ENCODE results near the gene VAT1L. TPM values are rescaled to one million over a fixed set of nuclear protein-coding genes. Genes with fewer than 3 reads are reported as not detected.

The VAT1L gene
- total and polyA plus RNA-seq, 2 donors (not counting 1 experiment from before 2014, with no cell fraction given): 17.9 to 86.9 TPM

DNA sequence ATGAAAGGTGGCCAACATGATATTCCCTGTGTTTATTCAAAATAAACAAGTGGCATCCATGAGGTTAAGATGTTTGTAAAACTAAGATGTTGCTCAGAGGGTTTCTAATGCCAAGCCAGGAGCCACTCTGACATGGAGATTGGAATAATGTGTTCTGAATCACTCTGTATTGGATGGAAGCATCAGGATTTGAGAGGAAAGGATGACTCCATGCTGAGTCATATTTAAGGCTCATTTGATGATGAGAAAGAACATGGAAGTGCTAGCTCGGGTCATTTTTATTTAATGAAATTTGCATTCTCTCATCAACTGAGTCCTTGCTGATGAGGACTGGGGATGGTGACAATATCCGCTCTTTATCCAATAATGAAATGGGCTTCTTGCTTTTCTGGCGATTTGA lies 6.2 kb downstream of the VAT1L start:
- H3K27me3 ChIP-seq (ENCODE audit: control insufficient read depth, insufficient read depth, low read length): peaks cover 2% of the 10 kb centered on the region
- H3K4me3 ChIP-seq (replicated peaks in 1 of 4; ENCODE audit: control extremely low read depth in 1 of 4, insufficient read depth in 1 of 4, low read depth in 3 of 4, low read length in 4 of 4): no peak overlapping the region
- no peaks in the 10 kb centered on the region for H3K4me1 ChIP-seq (ENCODE audit: control insufficient read depth, extremely low read depth, insufficient read depth, low read length)
- no peak overlapping the region for H3K27ac ChIP-seq (ENCODE audit: insufficient read depth, low read length)
- no peaks in the 10 kb centered on the region for H3K36me3 ChIP-seq (ENCODE audit: control insufficient read depth, insufficient read depth, low read length)
- no peak overlapping the region for H3K9ac ChIP-seq (ENCODE audit: insufficient read depth, low read length)
- no peak overlapping the region for H2AFZ ChIP-seq (ENCODE audit: low read length)
- no peak overlapping the region for H3K4me2 ChIP-seq (ENCODE audit: extremely low read depth, insufficient read depth, low read length)
- H3K79me2 ChIP-seq (ENCODE audit: control insufficient read depth, insufficient read depth, low read length): no peaks in the 10 kb centered on the region
- peak; percentile 79 to 90 for DNase-seq (ENCODE audit: low read depth in 2 of 2)
- TF ChIP-seq EZH2 (IDR thresholded peaks at IDR 0.05; ENCODE audit: low read length, missing control alignments): no peak
- TF ChIP-seq CTCF (conservative IDR thresholded peaks at IDR 0.05 in 1 of 2, IDR thresholded peaks at IDR 0.05 in 1 of 2; ENCODE audit: low read depth in 1 of 2, low read length in 2 of 2): no peak
- H4K20me1 ChIP-seq (ENCODE audit: control insufficient read depth, extremely low read depth, insufficient read depth, low read length): no peaks in the 10 kb centered on the region
- H3K9me3 ChIP-seq (ENCODE audit: control insufficient read depth, insufficient read depth, low read depth, low read length): no peaks in the 10 kb centered on the region

GRCh38 chr16:77801817-77802216 lies 13.5 kb downstream of the VAT1L start:
- DNase-seq (ENCODE audit: low read depth in 2 of 2): peak in 1 of 2 donors; percentile 52
- Histone ChIP-seq H3K9ac (ENCODE audit: insufficient read depth, low read length) (no peak overlapping the region), H4K20me1 (ENCODE audit: control insufficient read depth, extremely low read depth, insufficient read depth, low read length) (no peaks in the 10 kb centered on the region), H3K36me3 (ENCODE audit: control insufficient read depth, insufficient read depth, low read length) (no peaks in the 10 kb centered on the region), H3K27me3 (ENCODE audit: control insufficient read depth, insufficient read depth, low read length) (no peaks in the 10 kb centered on the region), H3K9me3 (ENCODE audit: control insufficient read depth, insufficient read depth, low read depth, low read length) (no peaks in the 10 kb centered on the region), H2AFZ (ENCODE audit: low read length) (no peak overlapping the region), H3K4me3 (replicated peaks in 1 of 4; ENCODE audit: control extremely low read depth in 1 of 4, insufficient read depth in 1 of 4, low read depth in 3 of 4, low read length in 4 of 4) (no peak overlapping the region), H3K27ac (ENCODE audit: insufficient read depth, low read length) (no peak overlapping the region), H3K79me2 (ENCODE audit: control insufficient read depth, insufficient read depth, low read length) (no peaks in the 10 kb centered on the region), H3K4me2 (ENCODE audit: extremely low read depth, insufficient read depth, low read length) (no peak overlapping the region), H3K4me1 (ENCODE audit: control insufficient read depth, extremely low read depth, insufficient read depth, low read length) (no peaks in the 10 kb centered on the region)
- TF ChIP-seq EZH2 (IDR thresholded peaks at IDR 0.05; ENCODE audit: low read length, missing control alignments) (no peak), CTCF (conservative IDR thresholded peaks at IDR 0.05 in 1 of 2, IDR thresholded peaks at IDR 0.05 in 1 of 2; ENCODE audit: low read depth in 1 of 2, low read length in 2 of 2) (no peak)

GRCh38 chr16:77805398-77805797 lies 17.0 kb downstream of the VAT1L start:
- no peak overlapping the region for H2AFZ ChIP-seq (ENCODE audit: low read length)
- H3K27me3 ChIP-seq (ENCODE audit: control insufficient read depth, insufficient read depth, low read length): no peaks in the 10 kb centered on the region
- no peaks in the 10 kb centered on the region for H3K9me3 ChIP-seq (ENCODE audit: control insufficient read depth, insufficient read depth, low read depth, low read length)
- TF ChIP-seq EZH2 (IDR thresholded peaks at IDR 0.05; ENCODE audit: low read length, missing control alignments) (no peak), CTCF (conservative IDR thresholded peaks at IDR 0.05 in 1 of 2, IDR thresholded peaks at IDR 0.05 in 1 of 2; ENCODE audit: low read depth in 1 of 2, low read length in 2 of 2) (no peak)
- DNase-seq (ENCODE audit: low read depth in 2 of 2): no peak
- H3K4me2 ChIP-seq (ENCODE audit: extremely low read depth, insufficient read depth, low read length): no peak overlapping the region
- H4K20me1 ChIP-seq (ENCODE audit: control insufficient read depth, extremely low read depth, insufficient read depth, low read length): no peaks in the 10 kb centered on the region
- H3K9ac ChIP-seq (ENCODE audit: insufficient read depth, low read length): no peak overlapping the region
- H3K4me1 ChIP-seq (ENCODE audit: control insufficient read depth, extremely low read depth, insufficient read depth, low read length): no peaks in the 10 kb centered on the region
- H3K4me3 ChIP-seq (replicated peaks in 1 of 4; ENCODE audit: control extremely low read depth in 1 of 4, insufficient read depth in 1 of 4, low read depth in 3 of 4, low read length in 4 of 4): no peak overlapping the region
- H3K27ac ChIP-seq (ENCODE audit: insufficient read depth, low read length): no peak overlapping the region
- H3K79me2 ChIP-seq (ENCODE audit: control insufficient read depth, insufficient read depth, low read length): no peaks in the 10 kb centered on the region
- H3K36me3 ChIP-seq (ENCODE audit: control insufficient read depth, insufficient read depth, low read length): no peaks in the 10 kb centered on the region
